ENCODE data around the gene MPP7. TPM values are rescaled to one million over a fixed set of nuclear protein-coding genes. Genes with fewer than 3 reads are reported as not detected.

MPP7 gene
- polyA plus RNA-seq, 1 donor from 2014 or later: 6.1 TPM

DNA sequence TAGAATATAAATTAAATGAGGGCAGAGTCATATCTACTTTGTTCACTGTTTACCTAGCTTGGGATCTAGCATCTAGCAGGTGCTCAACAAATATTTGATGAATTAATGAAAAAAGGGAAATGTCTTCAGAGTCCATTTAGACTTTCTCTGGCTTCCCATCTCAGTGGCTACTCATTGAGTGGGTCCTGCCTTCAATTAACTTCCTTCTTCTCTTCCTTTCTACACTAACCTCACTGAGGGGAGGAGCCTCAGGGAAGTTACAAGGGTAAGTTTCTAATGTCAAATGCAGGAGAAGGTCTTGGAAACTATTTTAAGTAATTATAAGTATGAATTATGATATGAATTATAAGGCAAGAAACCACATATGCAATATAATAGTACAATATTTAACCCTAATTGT is 28.2 kb upstream of the MPP7 start:
- no peaks in the 10 kb centered on the region for H3K79me2 ChIP-seq (replicated peaks; ENCODE audit: insufficient read depth, low read length)
- no peak overlapping the region for H3K4me2 ChIP-seq (ENCODE audit: low read length)
- no peak overlapping the region for H2AFZ ChIP-seq (ENCODE audit: low read depth, low read length)
- no peaks in the 10 kb centered on the region for H3K27me3 ChIP-seq (ENCODE audit: insufficient read depth, low read depth, low read length)
- no peak overlapping the region for H3K9ac ChIP-seq (ENCODE audit: low read length)
- H3K36me3 ChIP-seq (ENCODE audit: insufficient read depth, low read length): no peaks in the 10 kb centered on the region
- H4K20me1 ChIP-seq (ENCODE audit: insufficient read depth): no peaks in the 10 kb centered on the region
- H3K27ac ChIP-seq (ENCODE audit: low read length): no peak overlapping the region
- TF ChIP-seq POLR2AphosphoS5 (IDR thresholded peaks at IDR 0.05) (no peak), SMC3 (conservative IDR thresholded peaks at IDR 0.05; ENCODE audit: poor library complexity) (no peak), EZH2 (IDR thresholded peaks at IDR 0.05; ENCODE audit: borderline replicate concordance, insufficient read depth, low read length, poor library complexity, severe bottlenecking) (no peak), EP300 (conservative IDR thresholded peaks at IDR 0.05; ENCODE audit: poor library complexity, severe bottlenecking) (no peak), MXI1 (conservative IDR thresholded peaks at IDR 0.05; ENCODE audit: poor library complexity, severe bottlenecking) (no peak), RAD21 (conservative IDR thresholded peaks at IDR 0.05) (no peak), TAF1 (IDR thresholded peaks at IDR 0.05; ENCODE audit: low read depth) (no peak)
- TF ChIP-seq, protein P1, sequence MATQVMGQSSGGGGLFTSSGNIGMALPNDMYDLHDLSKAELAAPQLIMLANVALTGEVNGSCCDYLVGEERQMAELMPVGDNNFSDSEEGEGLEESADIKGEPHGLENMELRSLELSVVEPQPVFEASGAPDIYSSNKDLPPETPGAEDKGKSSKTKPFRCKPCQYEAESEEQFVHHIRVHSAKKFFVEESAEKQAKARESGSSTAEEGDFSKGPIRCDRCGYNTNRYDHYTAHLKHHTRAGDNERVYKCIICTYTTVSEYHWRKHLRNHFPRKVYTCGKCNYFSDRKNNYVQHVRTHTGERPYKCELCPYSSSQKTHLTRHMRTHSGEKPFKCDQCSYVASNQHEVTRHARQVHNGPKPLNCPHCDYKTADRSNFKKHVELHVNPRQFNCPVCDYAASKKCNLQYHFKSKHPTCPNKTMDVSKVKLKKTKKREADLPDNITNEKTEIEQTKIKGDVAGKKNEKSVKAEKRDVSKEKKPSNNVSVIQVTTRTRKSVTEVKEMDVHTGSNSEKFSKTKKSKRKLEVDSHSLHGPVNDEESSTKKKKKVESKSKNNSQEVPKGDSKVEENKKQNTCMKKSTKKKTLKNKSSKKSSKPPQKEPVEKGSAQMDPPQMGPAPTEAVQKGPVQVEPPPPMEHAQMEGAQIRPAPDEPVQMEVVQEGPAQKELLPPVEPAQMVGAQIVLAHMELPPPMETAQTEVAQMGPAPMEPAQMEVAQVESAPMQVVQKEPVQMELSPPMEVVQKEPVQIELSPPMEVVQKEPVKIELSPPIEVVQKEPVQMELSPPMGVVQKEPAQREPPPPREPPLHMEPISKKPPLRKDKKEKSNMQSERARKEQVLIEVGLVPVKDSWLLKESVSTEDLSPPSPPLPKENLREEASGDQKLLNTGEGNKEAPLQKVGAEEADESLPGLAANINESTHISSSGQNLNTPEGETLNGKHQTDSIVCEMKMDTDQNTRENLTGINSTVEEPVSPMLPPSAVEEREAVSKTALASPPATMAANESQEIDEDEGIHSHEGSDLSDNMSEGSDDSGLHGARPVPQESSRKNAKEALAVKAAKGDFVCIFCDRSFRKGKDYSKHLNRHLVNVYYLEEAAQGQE (IDR thresholded peaks at IDR 0.05; ENCODE audit: borderline replicate concordance): no peak
- TF ChIP-seq, protein P2, sequence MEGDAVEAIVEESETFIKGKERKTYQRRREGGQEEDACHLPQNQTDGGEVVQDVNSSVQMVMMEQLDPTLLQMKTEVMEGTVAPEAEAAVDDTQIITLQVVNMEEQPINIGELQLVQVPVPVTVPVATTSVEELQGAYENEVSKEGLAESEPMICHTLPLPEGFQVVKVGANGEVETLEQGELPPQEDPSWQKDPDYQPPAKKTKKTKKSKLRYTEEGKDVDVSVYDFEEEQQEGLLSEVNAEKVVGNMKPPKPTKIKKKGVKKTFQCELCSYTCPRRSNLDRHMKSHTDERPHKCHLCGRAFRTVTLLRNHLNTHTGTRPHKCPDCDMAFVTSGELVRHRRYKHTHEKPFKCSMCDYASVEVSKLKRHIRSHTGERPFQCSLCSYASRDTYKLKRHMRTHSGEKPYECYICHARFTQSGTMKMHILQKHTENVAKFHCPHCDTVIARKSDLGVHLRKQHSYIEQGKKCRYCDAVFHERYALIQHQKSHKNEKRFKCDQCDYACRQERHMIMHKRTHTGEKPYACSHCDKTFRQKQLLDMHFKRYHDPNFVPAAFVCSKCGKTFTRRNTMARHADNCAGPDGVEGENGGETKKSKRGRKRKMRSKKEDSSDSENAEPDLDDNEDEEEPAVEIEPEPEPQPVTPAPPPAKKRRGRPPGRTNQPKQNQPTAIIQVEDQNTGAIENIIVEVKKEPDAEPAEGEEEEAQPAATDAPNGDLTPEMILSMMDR (IDR thresholded peaks at IDR 0.05; ENCODE audit: poor library complexity, severe bottlenecking): no peak
- no peaks in the 10 kb centered on the region for H3K9me2 ChIP-seq (ENCODE audit: insufficient read depth, low read length)
- H3K4me3 ChIP-seq (ENCODE audit: low read length): no peak overlapping the region
- H3K9me3 ChIP-seq (ENCODE audit: low read length): no peaks in the 10 kb centered on the region
- H3F3A ChIP-seq (ENCODE audit: insufficient read depth, low read length, poor library complexity, severe bottlenecking): no peaks in the 10 kb centered on the region

GRCh38 chr10:28328346-28328745 is 25.5 kb upstream of the MPP7 start:
- Histone ChIP-seq H3K36me3 (ENCODE audit: insufficient read depth, low read length) (no peaks in the 10 kb centered on the region), H3K4me2 (ENCODE audit: low read length) (no peak overlapping the region), H3K4me3 (ENCODE audit: low read length) (no peak overlapping the region), H3K79me2 (replicated peaks; ENCODE audit: insufficient read depth, low read length) (no peaks in the 10 kb centered on the region), H3K9ac (ENCODE audit: low read length) (no peak overlapping the region), H3K9me3 (ENCODE audit: low read length) (no peaks in the 10 kb centered on the region), H3K27me3 (ENCODE audit: insufficient read depth, low read depth, low read length) (no peaks in the 10 kb centered on the region), H3F3A (ENCODE audit: insufficient read depth, low read length, poor library complexity, severe bottlenecking) (no peaks in the 10 kb centered on the region), H2AFZ (ENCODE audit: low read depth, low read length) (no peak overlapping the region), H4K20me1 (ENCODE audit: insufficient read depth) (no peaks in the 10 kb centered on the region), H3K9me2 (ENCODE audit: insufficient read depth, low read length) (no peaks in the 10 kb centered on the region), H3K27ac (ENCODE audit: low read length) (no peak overlapping the region)
- TF ChIP-seq, protein P2 (IDR thresholded peaks at IDR 0.05; ENCODE audit: poor library complexity, severe bottlenecking): no peak
- TF ChIP-seq RAD21 (conservative IDR thresholded peaks at IDR 0.05): no peak
